LoVo (cell line): ENCODE results near the gene IRF2.
"Not testable (repeated sequence)": the region's sequence is repeated elsewhere in the genome, so short reads cannot be mapped to it uniquely, and the experiment has no call there.

Experiments used
- DNase-seq: peaks from one replicate; pipeline ENCODE4 v3.0.0-alpha.2; 2016; ENCODE audit warnings: low spot score

Gene IRF2

DNA sequence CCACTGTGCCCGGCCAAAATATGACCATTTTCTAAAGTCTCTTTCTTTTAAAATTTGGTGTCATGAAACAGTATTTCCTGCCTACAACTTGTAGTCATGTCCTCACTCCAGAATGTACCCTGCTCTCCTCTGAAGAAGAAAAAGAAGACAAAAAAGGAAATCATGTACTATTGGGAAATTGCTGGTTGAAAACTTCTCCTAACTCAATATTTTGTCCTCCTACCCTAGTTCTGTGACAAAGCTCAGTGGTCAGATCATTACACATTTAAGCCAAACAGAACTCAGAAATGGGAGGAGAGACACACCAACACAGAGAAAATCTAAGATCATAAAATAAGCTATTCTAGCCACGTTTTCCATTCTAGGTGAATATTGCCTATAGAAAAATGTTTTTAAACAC lies 127.7 kb downstream of the IRF2 start:
- DNase-seq, result no peak

DNA sequence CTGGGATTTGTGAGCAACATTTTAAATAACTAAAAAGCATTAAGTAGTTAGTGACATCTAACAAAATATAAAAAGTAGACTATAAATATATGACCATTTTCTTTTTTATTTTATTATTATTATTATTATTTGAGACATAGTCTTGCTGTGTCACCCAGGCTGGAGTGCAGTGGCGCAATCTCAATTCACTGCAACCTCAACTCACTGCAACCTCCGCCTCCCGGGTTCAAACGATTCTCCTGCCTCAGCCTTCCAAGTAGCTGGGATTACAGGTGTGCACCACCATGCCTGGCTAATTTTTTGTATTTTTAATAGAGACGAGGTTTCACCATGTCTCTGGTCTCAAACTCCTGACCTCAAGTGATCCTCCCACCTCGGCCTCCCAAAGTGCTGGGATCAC lies 128.1 kb downstream of the IRF2 start:
- DNase-seq, result not testable (repeated sequence)

DNA sequence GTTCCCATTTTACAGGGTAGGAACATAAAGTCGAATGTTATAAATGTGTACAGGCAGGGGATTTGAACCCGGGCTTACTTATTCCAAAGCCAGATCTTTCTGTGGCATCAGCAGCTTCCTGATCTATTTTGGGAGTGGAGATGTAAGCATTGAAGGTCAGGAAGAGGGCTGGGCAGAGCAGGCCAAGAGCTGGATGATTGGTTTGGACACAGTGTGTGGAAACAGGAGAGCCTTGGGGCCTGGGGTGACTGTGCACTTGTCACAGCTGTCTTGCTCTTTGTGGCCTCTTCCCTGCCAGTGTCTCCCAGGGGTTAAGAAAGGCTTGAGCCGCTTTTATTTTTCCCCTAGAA lies 128.8 kb downstream of the IRF2 start:
- no peak for DNase-seq

DNA sequence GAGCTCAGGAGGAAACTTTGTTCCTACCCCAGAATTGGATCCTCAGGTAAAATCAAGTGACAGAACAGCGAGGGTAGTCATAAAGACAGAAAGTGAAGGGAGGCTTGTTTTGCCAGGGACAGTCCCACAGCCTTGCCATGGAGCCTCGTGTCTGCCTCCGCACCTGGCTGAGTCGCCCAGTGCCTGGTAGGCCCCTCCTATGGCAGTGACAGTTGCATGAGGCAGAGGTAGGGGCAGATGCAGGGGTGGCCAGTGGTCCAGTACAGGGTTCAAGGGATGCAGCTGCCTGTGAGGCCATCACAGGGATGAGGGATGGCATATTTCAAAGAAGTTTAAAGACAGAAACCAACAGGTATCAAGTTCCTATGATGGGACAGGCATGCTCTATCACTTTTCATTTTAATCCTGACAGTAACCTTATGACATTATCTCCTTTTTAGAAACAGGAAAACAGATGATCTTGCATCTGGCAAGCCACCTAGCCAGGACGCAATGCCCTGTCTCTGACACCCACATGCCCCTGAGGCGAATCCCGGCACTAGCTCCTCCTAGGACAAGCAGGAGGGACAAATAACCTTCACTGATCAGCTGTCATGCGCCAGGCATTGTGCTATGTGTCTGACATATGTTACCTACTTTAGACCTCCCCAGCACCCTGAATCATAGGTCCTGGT lies 129.3 kb downstream of the IRF2 start:
- no peak for DNase-seq

DNA sequence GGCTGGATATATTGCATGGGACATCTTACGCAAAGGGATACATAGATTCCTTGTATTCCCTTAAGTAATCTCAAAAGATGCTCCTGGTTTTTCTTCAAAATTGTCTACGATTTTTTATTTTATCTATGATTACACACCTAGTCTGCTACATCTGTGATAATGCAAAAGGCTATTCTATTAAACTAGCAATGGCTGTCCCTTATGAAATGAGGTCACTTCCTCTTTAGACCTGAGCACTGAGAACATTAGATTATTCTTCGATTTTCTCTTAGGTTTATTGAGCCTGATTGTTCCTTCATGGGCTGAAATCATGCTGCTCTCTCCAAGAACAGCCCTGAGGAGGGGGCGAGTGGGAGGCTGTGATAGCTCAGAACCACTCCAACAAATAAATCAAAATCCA lies 129.9 kb downstream of the IRF2 start:
- no peak for DNase-seq

DNA sequence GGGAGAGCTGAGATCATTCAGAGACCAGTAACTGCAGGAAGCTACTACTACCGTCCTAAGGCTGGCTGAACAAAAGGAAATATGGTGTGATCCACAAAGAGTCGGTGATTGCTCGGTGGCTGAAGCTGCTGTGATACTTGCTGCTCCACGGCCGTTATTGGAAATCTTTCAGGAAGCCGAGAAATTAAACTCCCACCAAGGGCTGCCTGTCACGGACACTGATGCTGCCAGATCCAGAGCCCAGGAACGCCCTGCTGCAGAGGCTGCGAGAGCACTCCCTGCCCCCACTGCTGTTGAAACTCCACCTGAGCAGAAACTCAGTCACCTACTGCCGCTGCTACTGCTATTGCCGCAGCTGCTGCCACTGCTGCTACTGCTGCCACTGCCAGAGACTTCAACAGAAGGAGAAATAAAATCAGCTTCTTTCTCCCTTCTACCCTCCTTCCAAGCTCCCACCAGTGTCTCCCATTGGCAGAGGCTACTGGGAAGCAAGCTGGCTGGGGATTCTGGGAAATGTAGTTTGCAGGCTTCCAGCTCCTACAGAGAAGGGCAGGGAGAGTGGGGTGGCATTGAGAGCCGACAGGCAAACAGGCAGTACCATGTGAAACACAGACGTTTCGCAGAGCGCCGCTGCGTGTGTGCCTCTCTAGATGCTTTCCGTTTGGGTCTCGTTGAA lies 130.7 kb downstream of the IRF2 start:
- peak; percentile 33 for DNase-seq

DNA sequence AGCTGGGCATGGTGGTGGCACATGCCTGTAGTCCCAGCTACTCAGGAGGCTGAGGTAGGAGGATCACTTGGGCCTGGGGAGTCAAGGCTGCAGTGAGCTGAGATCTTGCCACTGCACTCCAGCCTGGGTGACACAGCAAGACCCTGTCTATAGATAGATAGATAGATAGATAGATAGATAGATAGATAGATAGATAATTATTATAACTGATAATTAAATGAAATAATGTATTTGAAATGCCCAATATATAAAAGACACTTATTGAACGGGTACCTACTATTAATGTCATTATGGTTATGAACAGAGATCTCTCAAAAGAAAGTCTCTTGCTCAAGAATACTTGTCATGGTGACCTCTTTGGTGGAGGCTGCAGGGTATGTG lies 131.5 kb downstream of the IRF2 start:
- DNase-seq, result not testable (repeated sequence)

DNA sequence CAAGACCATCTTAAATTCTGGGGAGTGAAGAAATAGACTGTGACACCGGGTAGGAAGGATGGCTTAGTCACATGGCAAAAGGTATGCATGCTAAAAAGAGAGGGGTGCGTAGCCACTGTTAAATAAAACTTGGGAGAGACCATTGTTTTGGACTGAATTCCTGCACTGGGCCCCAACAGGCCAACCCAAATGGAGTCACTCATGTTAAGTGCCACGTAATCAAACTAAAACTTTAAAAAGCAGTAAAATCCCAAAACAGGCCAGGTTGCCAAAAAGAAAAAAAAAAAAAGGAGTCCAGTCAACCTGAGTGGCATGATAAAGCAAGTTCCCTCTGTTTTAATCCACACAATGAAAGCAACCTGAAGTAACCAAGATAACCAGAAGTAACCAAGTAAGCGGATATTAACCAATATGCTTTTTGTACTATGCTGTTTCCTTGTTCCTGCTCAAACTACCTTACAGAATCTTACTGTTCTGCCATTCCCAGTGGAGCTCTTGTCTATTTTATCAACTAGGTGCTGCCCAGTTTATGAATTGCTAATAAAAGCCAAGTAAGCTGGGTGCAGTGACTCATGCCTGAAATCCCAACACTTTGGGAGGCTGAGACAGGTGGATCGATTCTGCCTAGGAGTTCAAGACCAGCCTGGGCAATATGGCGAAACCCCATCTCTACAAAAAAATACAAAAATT lies 132.0 kb downstream of the IRF2 start:
- no peak for DNase-seq

DNA sequence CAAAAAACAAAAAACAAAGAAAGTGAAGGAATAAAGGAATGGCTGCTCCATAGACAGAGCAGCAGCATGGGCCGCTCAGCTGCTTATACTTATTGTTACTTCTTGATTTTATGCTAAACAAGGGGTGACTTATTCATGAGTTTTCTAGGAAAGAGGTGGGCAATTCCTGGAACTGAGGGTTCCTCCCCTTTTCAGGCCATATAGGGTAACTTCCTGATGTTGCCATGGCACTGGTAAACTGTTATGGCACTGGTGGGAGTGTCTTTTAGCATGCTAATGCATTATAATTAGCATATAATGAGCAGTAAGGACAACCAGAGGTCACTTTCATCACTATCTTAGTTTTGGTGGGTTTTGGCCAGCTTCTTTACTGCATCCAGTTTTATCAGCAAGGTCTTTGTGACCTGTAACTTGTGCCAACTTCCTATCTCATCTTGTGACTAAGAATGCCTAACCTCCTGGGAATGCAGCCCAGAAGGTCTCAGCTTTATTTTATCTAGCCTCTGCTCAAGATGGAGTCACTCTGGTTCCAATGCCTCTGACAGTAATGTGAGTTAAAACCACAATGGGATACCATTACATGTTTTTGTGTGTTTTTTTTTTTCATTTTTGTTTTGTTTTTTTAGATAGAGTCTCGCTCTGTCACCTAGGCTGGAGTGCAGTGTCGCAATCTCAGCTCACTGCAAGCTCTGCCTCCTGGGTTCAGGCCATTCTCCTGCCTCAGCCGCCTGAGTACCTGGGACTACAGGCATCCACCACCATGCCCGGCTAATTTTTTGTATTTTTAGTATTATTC lies 134.8 kb downstream of the IRF2 start:
- not testable (repeated sequence) for DNase-seq

DNA sequence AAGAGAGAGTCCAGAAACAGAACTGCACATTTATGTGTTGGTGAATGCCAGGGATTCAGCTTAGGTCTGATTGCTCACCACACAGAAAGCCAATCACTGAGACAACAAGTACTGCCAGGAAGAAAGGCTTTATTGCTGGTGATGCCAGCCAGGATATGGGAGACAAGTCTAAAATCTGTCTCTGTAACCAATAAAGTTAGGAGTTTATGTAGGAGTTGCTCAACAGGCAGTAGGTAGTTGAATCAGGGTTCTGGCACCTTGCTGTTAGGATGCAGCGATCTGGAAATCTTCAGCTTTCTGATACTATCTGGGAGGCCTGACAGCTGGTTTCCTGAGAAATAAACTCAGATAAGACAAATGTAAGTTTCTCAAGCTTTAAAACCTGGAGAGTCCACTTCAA lies 136.4 kb downstream of the IRF2 start:
- no peak for DNase-seq
